RKO (cell line): ENCODE data around the gene CIB2.

ENCODE experiments used
- DNase-seq: peaks from one replicate; pipeline ENCODE4 v3.0.0-alpha.2; 2016; ENCODE audit warnings: low spot score

Gene CIB2

DNA sequence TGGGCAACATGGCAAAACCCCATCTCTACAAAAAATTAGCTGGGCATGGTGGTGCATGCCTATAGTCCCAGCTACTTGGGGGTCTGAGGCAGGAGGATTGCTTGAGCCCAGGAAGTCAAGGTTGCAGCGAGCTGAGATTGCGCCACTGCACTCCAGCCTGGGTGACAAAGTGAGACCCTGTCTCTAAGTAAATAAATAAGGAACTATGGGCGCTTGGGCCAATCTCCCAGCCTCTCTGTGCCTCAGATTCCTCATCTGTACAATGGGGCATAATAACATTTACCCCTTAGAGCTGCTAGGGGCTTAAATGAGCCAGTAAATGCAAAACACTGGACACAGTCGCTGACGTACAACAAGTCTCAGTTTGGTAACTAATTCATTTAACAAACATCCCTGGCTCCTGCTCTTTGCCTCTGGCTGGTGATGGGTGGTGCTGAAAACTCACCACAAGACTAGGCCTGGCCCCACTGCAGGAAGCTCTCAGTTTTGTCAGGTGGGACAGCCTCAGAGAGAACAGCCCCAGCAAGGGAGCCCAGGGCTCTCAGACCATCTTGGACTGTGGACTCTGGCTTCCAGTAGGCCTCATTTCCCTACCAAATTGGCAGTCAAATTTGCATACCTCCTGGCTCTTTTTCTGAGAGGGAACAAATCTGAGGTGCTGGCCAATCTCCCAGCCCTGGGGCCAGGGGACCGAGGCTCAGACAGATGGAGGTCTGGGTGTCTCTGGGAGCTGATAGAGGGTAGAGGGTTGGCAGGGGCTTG, 47.4 kb downstream of the CIB2 start:
- DNase-seq, result no peak

DNA sequence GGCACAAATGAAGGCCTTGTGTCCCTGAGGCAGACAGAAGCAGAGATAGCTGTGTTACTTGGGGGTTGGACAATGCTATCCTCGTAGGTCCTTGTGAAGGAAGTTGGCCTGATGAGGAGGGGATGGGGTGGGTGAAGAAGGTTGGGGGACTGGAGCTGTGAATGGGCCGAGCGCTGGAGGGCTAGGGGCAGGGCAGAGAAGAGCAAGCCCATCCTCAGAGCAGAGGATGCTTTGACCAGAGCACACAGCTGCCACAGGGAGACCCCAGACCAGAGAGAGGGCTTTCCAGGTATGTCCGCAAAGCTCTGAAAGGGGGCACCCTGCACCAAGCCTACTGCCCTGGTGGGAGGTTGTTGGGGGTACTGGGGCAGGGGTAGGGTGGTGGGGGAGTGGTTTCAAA, 48.1 kb downstream of the CIB2 start:
- DNase-seq, result no peak

GRCh38 chr15:78082743-78083110, 48.5 kb downstream of the CIB2 start:
- no peak for DNase-seq

GRCh38 chr15:78082106-78082742, 49.0 kb downstream of the CIB2 start:
- no peak for DNase-seq

DNA sequence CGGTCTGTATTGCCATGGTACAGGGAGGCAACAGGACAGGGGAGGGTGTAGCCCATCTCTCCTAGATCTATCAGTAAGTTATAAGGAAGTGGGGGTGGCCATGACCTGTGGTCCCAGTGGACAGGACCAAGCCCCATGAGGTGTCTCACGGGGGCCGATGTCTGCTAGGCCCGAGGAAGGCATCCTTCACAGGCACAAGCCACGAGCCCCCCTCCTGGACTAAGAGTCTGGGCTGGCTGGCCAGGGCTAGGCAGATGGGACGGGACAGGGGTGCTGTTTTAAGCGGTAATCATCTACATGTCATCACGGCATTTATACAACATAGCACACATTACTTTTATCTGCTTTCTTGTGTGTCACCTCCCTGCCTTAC, 51.2 kb downstream of the CIB2 start:
- DNase-seq, result no peak

- no peak for DNase-seq
Measured at GRCh38 chr15:78079298-78080087, 51.8 kb downstream of the CIB2 start.

DNA sequence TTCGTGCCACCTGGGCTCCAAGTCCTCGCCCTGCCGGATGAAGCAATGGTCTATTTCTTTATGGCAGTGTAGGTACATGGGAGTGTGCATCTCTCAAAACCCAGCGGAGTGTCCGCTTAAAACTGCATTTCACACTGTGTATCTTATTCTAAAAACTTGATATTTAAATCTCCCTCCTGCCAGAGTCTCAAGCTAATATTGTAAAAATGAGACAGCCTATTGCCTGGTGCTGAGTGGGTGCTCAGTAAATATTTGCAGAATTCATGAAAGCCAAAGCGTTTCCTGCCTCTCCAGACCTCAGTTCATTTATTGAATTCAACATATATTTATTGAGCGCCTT, 53.4 kb downstream of the CIB2 start:
- no peak for DNase-seq

GRCh38 chr15:78077053-78077870, 54.0 kb downstream of the CIB2 start, which contains the start of gene TBC1D2B:
Gene TBC1D2B (minus strand): TSS chr15:78077711. CDS start chr15:78077652, 59 bp downstream.
- peak; percentile 49 for DNase-seq

GRCh38 chr15:78076231-78077052, 54.8 kb downstream of the CIB2 start:
- DNase-seq, result no peak

- DNase-seq, result peak; percentile 54
Measured at GRCh38 chr15:78075490-78076230, 55.6 kb downstream of the CIB2 start.

GRCh38 chr15:78073046-78073787, 58.0 kb downstream of the CIB2 start:
- DNase-seq, result no peak

DNA sequence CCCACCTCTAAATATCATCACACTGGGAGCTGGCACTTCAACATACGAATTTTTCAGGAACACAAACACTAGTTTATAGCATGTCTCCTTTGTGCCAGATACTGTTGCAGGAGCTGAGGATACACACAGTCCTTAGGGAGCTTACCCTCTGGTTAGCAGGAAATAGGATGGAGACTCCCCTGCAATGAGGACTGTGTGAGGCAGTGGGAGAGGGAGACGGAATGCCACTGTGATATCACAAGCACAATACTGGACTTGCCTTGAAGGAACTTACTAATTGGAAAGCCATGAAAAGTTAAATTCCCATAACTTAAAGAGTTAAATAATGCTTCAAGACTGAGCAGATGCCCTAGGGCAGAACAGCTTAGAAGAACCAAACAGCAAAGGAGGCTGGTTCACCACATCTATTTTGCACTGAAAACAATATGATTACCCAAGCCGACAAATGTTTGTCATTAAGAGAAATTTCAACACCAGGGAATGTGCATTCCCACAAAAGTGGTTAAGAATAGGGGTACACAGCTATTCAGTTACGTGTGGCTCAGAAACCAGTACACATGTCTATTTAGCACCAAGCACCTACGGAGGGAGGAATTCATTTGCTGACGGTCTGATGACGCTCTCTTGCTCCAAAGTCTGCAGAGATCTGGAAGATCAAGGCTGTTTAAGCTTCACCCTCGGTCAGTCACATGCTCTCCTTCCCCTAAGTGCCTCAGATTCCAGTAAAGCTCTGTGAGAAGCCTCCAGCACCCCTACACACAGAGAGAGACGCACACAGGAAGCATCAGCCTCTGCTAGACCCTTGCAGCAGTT, 59.0 kb downstream of the CIB2 start:
- DNase-seq, result no peak

- DNase-seq, result no peak
Measured at GRCh38 chr15:78071383-78071782, 59.9 kb downstream of the CIB2 start.

- DNase-seq, result no peak
Measured at GRCh38 chr15:78070049-78070700, 61.1 kb downstream of the CIB2 start.

DNA sequence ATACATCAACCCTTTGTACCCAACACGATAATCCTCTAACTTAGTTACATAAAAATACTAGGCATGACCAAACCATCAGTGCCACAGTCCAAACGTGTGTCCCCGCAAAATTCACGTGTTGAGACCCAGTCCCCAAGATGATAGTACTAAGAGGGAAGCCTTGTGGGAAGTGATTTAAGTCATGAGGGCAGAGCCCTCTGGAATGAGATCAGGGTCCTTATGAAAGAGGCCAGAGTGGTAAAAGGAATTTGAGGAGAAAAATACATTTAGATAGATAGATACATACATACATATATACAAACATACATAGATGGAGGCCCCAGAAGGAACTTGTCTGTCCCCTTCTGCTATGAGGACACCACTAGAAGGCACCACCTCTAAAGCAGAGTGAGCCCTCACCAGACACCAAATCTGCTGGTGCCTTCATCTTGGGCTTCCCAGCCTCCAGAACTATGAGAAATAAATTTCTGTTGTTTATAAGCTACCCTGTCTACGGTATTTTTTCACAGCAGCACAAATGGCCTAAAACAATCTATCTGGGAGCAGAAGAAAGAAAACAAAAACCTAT, 61.7 kb downstream of the CIB2 start:
- no peak for DNase-seq

GRCh38 chr15:78069052-78069414, 62.2 kb downstream of the CIB2 start:
- no peak for DNase-seq

DNA sequence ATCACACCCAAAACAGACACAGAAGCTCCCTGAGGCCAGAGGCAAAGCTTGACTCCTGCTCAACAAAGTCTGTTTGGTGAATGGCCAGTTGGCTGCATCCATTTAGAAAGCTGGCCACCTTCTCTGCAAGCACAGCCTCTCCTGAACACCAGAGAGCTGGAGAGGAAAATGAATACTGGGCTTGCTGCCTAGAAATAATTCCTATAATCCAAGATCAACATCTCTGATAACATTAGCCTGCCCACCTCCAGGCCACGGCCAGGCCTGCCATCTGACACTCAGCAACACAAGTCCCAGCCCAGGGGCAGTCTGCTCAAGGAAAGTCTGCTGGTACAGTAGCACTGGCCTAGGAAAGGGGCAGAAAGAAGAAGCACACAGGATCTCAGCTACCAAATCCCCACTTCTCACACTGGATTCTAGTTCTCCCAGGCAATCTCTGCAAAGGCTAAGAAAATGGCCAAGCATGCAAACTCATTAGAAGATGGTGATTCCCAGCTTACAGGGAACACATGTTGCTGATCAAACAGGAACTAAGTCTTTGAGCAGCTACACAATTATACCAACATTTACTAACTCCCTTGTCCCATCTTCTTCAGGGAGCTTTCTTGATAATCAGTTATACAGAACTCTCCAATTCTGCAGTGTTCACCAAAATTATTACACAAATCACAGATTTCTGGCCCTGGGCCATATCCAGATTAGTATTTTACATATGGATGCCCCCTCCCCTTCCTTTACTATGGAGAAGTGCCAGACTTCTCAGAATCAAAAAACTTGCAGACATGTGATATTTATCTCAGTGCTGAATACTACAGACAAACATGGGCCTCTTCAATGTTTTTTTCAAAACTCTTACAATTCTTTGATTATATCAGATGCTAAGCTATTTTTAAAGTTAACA, 63.7 kb downstream of the CIB2 start:
- no peak for DNase-seq
